HT1080 (cell line): ENCODE data around the gene SCAF4. TPM values are rescaled to one million over a fixed set of nuclear protein-coding genes. Genes with fewer than 3 reads are reported as not detected.
"Not testable (repeated sequence)": the region's sequence is repeated elsewhere in the genome, so short reads cannot be mapped to it uniquely, and the experiment has no call there.

ENCODE experiments used
- DNase-seq: peaks from one replicate; pipeline ENCODE4 v3.0.0-alpha.2; 2015; ENCODE audit warnings: low read depth
- small RNA-seq: library from RNA; depleted of rRNA; stranded (forward); fragments of <200 nt; gene quantifications from one replicate; pipeline ENCODE3, GENCODE V24; 2014
- total RNA-seq: library from RNA; depleted of rRNA; stranded (reverse); fragments of >200 nt; shearing (Covaris generic); gene quantifications from 2 replicates; pipeline ENCODE4 v1.2.3, GENCODE V29; 2014; rRNA removed

SCAF4 gene
- total RNA-seq, 1 experiment from 2014 or later, result 7.8 TPM

- no peak for DNase-seq
These were observed 87.3 kb downstream of the SCAF4 start for GRCh38 chr21:31644643-31645042.

- no peak for DNase-seq
These were observed 90.4 kb downstream of the SCAF4 start for GRCh38 chr21:31641416-31641922.

GRCh38 chr21:31636874-31637273, 95.0 kb downstream of the SCAF4 start:
- DNase-seq, result no peak

- DNase-seq, result no peak
These were observed 96.9 kb downstream of the SCAF4 start for GRCh38 chr21:31634993-31635392.

- DNase-seq, result not testable (repeated sequence)
These were observed 100.0 kb downstream of the SCAF4 start for GRCh38 chr21:31631881-31632280.

- peak; percentile 73 for DNase-seq
These were observed 101.8 kb downstream of the SCAF4 start for GRCh38 chr21:31629972-31630711.

- DNase-seq, result no peak
These were observed 106.9 kb downstream of the SCAF4 start for GRCh38 chr21:31624961-31625491.

GRCh38 chr21:31624181-31624580, 107.7 kb downstream of the SCAF4 start:
- DNase-seq, result no peak

- no peak for DNase-seq
These were observed 108.3 kb downstream of the SCAF4 start for GRCh38 chr21:31623664-31624063.

- no peak for DNase-seq
These were observed 109.5 kb downstream of the SCAF4 start for GRCh38 chr21:31622397-31622796.

Small RNAs within 50 kb of the gene (small RNA-seq; reads per million reads assigned to genes)
- gene RF01241, result not detected

Other genes with a start within 250 kb of the SCAF4 start
- 205 and 240 TPM in 2 replicates for gene SOD1, start 72.4 kb downstream of the SCAF4 start, total RNA-seq
- gene HUNK, start 140.9 kb upstream of the SCAF4 start, total RNA-seq, result not detected in 2 replicates